ENCODE data around the gene RECQL5. TPM values are rescaled to one million over a fixed set of nuclear protein-coding genes. Genes with fewer than 3 reads are reported as not detected.

Gene RECQL5
- polyA plus RNA-seq, 1 of the 3 experiments (the other 2 are of a cell fraction) = 25.3 TPM

DNA sequence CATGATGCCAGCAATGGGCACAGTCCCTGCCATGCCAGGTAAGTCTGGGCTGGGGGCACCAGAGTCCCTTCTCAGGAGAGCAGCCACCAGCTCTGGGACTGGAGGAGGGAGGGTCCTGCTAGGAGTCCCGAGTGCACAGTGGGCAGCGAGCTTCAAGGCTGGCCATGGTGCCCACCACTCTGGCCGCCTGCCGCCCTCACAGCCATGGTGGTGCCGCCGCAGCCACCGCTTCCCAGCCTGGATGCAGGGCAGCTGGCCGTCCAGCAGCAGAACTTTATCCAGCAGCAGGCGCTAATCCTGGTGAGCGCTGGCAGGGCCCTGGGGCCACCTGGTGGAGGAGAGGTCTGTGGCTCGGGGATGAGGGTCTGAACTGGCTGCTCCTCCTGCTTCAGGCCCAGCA lies 51.7 kb downstream of the RECQL5 start:
- Histone ChIP-seq H3K27me3 (ENCODE audit: insufficient read depth) (no peaks in the 10 kb centered on the region), H3K36me3 (replicated peaks in 1 of 2; ENCODE audit: control insufficient read depth in 1 of 2, insufficient read depth in 2 of 2, low read length in 1 of 2) (no peaks in the 10 kb centered on the region), H3K4me1 (ENCODE audit: control insufficient read depth in 1 of 2, insufficient read depth in 2 of 2, low read depth in 1 of 2, low read length in 1 of 2) (peaks cover 0 to 6% of the 10 kb centered on the region in 2 experiments; a peak in 1 of 4 replicates), H3K9me3 (no peaks in the 10 kb centered on the region), H3F3A (replicated peaks; ENCODE audit: insufficient read depth) (no peaks in the 10 kb centered on the region), H3K4me3 (ENCODE audit: low read depth in 2 of 2, low read length in 1 of 2) (no peak overlapping the region), H3K9me2 (no peaks in the 10 kb centered on the region), H3K79me2 (ENCODE audit: insufficient read depth) (no peaks in the 10 kb centered on the region), H3K27ac (ENCODE audit: low read depth in 2 of 2, low read length in 1 of 2) (no peak overlapping the region), H4K20me1 (ENCODE audit: insufficient read depth) (no peaks in the 10 kb centered on the region), H3K9ac (no peak overlapping the region), H2AFZ (ENCODE audit: low read depth) (no peak overlapping the region), H3K4me2 (no peak overlapping the region)
- TF ChIP-seq POLR2AphosphoS5 (IDR thresholded peaks at IDR 0.05; ENCODE audit: low read depth, low read length) (no peak), NRF1 (IDR thresholded peaks at IDR 0.05; ENCODE audit: low read depth, low read length) (no peak), TEAD4 (IDR thresholded peaks at IDR 0.05; ENCODE audit: borderline replicate concordance, insufficient read depth) (no peak), EZH2phosphoT487 (IDR thresholded peaks at IDR 0.05; ENCODE audit: borderline replicate concordance, low read depth) (no peak), JUND (IDR thresholded peaks at IDR 0.05) (no peak), SIN3A (IDR thresholded peaks at IDR 0.05; ENCODE audit: borderline replicate concordance, low read depth, low read length) (no peak), MXI1 (IDR thresholded peaks at IDR 0.05; ENCODE audit: low read depth, low read length) (no peak), MEF2A (IDR thresholded peaks at IDR 0.05; ENCODE audit: borderline replicate concordance, low read depth) (no peak)
- TF ChIP-seq, protein P1, sequence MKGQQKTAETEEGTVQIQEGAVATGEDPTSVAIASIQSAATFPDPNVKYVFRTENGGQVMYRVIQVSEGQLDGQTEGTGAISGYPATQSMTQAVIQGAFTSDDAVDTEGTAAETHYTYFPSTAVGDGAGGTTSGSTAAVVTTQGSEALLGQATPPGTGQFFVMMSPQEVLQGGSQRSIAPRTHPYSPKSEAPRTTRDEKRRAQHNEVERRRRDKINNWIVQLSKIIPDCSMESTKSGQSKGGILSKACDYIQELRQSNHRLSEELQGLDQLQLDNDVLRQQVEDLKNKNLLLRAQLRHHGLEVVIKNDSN (IDR thresholded peaks at IDR 0.05; ENCODE audit: borderline replicate concordance, low read depth) = no peak
- POLR2A ChIA-PET = no interaction called here
- DNase-seq = no peak
- CTCF ChIA-PET = interaction anchor here (0.7 to 37.9 kb wide), 7 partner anchors 11 to 193 kb away, joined by 3 to 1189 read pairs (median 18); partner anchors contain the start of genes LLGL2 and SMIM5
- 20% methylated on average over 1 of the region's 11 CpGs for WGBS (ENCODE audit: low lambda C conversion rate)

DNA sequence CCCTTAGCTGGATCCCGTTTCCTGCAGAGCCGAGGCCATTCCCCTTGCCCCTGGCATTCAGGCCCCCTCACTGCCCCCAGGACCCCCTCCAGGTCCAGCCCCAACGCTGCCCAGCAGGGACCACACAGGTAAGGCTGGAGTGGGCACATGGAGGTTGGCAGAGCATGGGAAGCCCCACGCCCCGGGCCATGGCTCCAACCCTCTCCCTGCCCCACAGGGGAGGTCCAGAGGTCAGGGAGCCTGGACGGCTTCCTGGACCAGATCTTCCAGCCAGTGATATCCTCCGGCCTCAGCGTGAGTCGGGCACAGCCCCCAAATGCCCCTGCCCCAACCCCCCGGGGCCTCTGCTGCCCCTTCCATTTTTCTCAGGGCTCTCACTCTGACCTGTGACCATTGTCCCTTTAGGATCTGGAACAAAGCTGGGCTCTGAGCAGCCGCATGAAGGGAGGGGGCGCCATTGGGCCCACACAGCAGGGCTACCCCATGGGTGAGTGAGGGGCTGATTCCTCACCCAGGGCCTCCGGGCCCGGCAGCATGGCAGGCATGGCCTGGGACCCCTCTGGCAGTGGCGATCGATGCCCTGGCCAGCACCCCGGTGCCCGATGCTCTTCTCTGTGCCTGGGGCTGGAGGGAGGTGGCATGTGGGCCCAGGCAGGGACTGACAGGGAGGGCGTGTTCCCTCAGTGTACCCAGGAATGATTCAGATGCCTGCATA lies 52.2 kb downstream of the RECQL5 start:
- no peaks in the 10 kb centered on the region for H3K9me2 ChIP-seq
- H3K36me3 ChIP-seq (replicated peaks in 1 of 2; ENCODE audit: control insufficient read depth in 1 of 2, insufficient read depth in 2 of 2, low read length in 1 of 2) = no peaks in the 10 kb centered on the region
- DNase-seq = no peak
- no peaks in the 10 kb centered on the region for H3K27me3 ChIP-seq (ENCODE audit: insufficient read depth)
- H3K4me1 ChIP-seq (ENCODE audit: control insufficient read depth in 1 of 2, insufficient read depth in 2 of 2, low read depth in 1 of 2, low read length in 1 of 2) = no peaks in the 10 kb centered on the region; a peak in 1 of 4 replicates
- H3K79me2 ChIP-seq (ENCODE audit: insufficient read depth) = no peaks in the 10 kb centered on the region
- no peak overlapping the region for H3K9ac ChIP-seq
- ChIA-PET CTCF (interaction anchor here (0.7 to 37.9 kb wide), 10 partner anchors 9 to 192 kb away, joined by 3 to 1189 read pairs (median 5); partner anchors contain the start of genes LLGL2 and SMIM5), POLR2A (no interaction called here)
- H2AFZ ChIP-seq (ENCODE audit: low read depth) = no peak overlapping the region
- H4K20me1 ChIP-seq (ENCODE audit: insufficient read depth) = no peaks in the 10 kb centered on the region
- H3F3A ChIP-seq (replicated peaks; ENCODE audit: insufficient read depth) = no peaks in the 10 kb centered on the region
- H3K4me3 ChIP-seq (ENCODE audit: low read depth in 2 of 2, low read length in 1 of 2) = no peak overlapping the region
- H3K9me3 ChIP-seq = no peaks in the 10 kb centered on the region
- WGBS (ENCODE audit: low lambda C conversion rate) = 68% methylated on average over 8 of the region's 19 CpGs
- H3K27ac ChIP-seq (ENCODE audit: low read depth in 2 of 2, low read length in 1 of 2) = no peak overlapping the region
- no peak overlapping the region for H3K4me2 ChIP-seq
- TF ChIP-seq, protein P2, sequence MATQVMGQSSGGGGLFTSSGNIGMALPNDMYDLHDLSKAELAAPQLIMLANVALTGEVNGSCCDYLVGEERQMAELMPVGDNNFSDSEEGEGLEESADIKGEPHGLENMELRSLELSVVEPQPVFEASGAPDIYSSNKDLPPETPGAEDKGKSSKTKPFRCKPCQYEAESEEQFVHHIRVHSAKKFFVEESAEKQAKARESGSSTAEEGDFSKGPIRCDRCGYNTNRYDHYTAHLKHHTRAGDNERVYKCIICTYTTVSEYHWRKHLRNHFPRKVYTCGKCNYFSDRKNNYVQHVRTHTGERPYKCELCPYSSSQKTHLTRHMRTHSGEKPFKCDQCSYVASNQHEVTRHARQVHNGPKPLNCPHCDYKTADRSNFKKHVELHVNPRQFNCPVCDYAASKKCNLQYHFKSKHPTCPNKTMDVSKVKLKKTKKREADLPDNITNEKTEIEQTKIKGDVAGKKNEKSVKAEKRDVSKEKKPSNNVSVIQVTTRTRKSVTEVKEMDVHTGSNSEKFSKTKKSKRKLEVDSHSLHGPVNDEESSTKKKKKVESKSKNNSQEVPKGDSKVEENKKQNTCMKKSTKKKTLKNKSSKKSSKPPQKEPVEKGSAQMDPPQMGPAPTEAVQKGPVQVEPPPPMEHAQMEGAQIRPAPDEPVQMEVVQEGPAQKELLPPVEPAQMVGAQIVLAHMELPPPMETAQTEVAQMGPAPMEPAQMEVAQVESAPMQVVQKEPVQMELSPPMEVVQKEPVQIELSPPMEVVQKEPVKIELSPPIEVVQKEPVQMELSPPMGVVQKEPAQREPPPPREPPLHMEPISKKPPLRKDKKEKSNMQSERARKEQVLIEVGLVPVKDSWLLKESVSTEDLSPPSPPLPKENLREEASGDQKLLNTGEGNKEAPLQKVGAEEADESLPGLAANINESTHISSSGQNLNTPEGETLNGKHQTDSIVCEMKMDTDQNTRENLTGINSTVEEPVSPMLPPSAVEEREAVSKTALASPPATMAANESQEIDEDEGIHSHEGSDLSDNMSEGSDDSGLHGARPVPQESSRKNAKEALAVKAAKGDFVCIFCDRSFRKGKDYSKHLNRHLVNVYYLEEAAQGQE (IDR thresholded peaks at IDR 0.05; ENCODE audit: low read depth, low read length) = no peak
- no peak for TF ChIP-seq NFIC (IDR thresholded peaks at IDR 0.05; ENCODE audit: borderline replicate concordance)
- TF ChIP-seq TEAD4 (IDR thresholded peaks at IDR 0.05; ENCODE audit: borderline replicate concordance, insufficient read depth) = no peak
- TF ChIP-seq, protein P3, sequence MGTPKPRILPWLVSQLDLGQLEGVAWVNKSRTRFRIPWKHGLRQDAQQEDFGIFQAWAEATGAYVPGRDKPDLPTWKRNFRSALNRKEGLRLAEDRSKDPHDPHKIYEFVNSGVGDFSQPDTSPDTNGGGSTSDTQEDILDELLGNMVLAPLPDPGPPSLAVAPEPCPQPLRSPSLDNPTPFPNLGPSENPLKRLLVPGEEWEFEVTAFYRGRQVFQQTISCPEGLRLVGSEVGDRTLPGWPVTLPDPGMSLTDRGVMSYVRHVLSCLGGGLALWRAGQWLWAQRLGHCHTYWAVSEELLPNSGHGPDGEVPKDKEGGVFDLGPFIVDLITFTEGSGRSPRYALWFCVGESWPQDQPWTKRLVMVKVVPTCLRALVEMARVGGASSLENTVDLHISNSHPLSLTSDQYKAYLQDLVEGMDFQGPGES (IDR thresholded peaks at IDR 0.05; ENCODE audit: low read depth, low read length) = no peak
- TF ChIP-seq, protein P4, sequence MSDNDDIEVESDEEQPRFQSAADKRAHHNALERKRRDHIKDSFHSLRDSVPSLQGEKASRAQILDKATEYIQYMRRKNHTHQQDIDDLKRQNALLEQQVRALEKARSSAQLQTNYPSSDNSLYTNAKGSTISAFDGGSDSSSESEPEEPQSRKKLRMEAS (IDR thresholded peaks at IDR 0.05; ENCODE audit: low read depth) = no peak
- no peak for TF ChIP-seq TAF1 (IDR thresholded peaks at IDR 0.05; ENCODE audit: borderline replicate concordance, low read depth, low read length)
- no peak for TF ChIP-seq CHD2 (IDR thresholded peaks at IDR 0.05; ENCODE audit: low read length, partially characterized antibody)
- TF ChIP-seq FOSL2 (IDR thresholded peaks at IDR 0.05; ENCODE audit: borderline replicate concordance, low read depth) = no peak
- TF ChIP-seq, protein P5, sequence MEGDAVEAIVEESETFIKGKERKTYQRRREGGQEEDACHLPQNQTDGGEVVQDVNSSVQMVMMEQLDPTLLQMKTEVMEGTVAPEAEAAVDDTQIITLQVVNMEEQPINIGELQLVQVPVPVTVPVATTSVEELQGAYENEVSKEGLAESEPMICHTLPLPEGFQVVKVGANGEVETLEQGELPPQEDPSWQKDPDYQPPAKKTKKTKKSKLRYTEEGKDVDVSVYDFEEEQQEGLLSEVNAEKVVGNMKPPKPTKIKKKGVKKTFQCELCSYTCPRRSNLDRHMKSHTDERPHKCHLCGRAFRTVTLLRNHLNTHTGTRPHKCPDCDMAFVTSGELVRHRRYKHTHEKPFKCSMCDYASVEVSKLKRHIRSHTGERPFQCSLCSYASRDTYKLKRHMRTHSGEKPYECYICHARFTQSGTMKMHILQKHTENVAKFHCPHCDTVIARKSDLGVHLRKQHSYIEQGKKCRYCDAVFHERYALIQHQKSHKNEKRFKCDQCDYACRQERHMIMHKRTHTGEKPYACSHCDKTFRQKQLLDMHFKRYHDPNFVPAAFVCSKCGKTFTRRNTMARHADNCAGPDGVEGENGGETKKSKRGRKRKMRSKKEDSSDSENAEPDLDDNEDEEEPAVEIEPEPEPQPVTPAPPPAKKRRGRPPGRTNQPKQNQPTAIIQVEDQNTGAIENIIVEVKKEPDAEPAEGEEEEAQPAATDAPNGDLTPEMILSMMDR (IDR thresholded peaks at IDR 0.05) = no peak
- no peak for TF ChIP-seq JUND (IDR thresholded peaks at IDR 0.05)
- TF ChIP-seq GATA2 (CRISPR knock-in tag; IDR thresholded peaks at IDR 0.05) = no peak
